Head of caudate nucleus (tissue), 42 donors: ENCODE measurements around the gene TGIF1.
"Not testable (repeated sequence)": the region's sequence is repeated elsewhere in the genome, so short reads cannot be mapped to it uniquely, and the experiment has no call there.

Experiments used
- DNase-seq, 42 donors: peaks; one replicate each; pipeline versions ENCODE4 v3.0.0 to v3.0.0-alpha.2; 2020 to 2021; ENCODE audit warnings: mixed read lengths in 7 of 42
- intact Hi-C: fragments of 100-400 bp; cut with DNase I; formaldehyde crosslinking; loops from one replicate; pipeline ENCODE4 v1.15.0; 2022

The TGIF1 gene

GRCh38 chr18:3450012-3450798 is at the start of gene TGIF1:
Gene TGIF1, plus strand, starts transcription at chr18:3450172. Its CDS starts 318 bp downstream, at chr18:3450490.
- intact Hi-C loops = loop anchor here (5.0 to 10.0 kb wide), 3 partner anchors 75 to 168 kb away; no protein-coding TSS in a partner anchor
- DNase-seq = peak in 41 of 42 donors; percentile 34 to 86 (median 67)

- peak in 1 of 42 donors; percentile 13 for DNase-seq
- intact Hi-C loops = no loop called here
Measured at GRCh38 chr18:3400567-3401296, 49.2 kb upstream of the TGIF1 start.

- intact Hi-C loops = no loop called here
- no peak for DNase-seq
Measured at GRCh38 chr18:3401669-3402620, 48.0 kb upstream of the TGIF1 start.

GRCh38 chr18:3402982-3403451 is 47.0 kb upstream of the TGIF1 start:
- DNase-seq = peak in 1 of 42 donors; percentile 17
- intact Hi-C loops = no loop called here

- intact Hi-C loops = no loop called here
- no peak for DNase-seq
Measured at GRCh38 chr18:3405713-3406112, 44.3 kb upstream of the TGIF1 start.

GRCh38 chr18:3408107-3408506 is 41.9 kb upstream of the TGIF1 start:
- DNase-seq = no peak
- intact Hi-C loops = no loop called here

- no peak for DNase-seq
- intact Hi-C loops = no loop called here
Measured at GRCh38 chr18:3409811-3410210, 40.2 kb upstream of the TGIF1 start.

- intact Hi-C loops = no loop called here
- no peak for DNase-seq
Measured at GRCh38 chr18:3410273-3410672, 39.7 kb upstream of the TGIF1 start.

GRCh38 chr18:3410876-3411275 is 39.1 kb upstream of the TGIF1 start:
- intact Hi-C loops, DNase-seq: not testable (repeated sequence)

- no peak for DNase-seq
- intact Hi-C loops = no loop called here
Measured at GRCh38 chr18:3411327-3411726, 38.6 kb upstream of the TGIF1 start.

GRCh38 chr18:3411854-3412268 is 38.1 kb upstream of the TGIF1 start:
- peak in 20 of 42 donors; percentile 9 to 59 (median 28) for DNase-seq
- intact Hi-C loops = no loop called here

- DNase-seq, intact Hi-C loops: not testable (repeated sequence)
Measured at GRCh38 chr18:3412528-3412927, 37.4 kb upstream of the TGIF1 start.

- DNase-seq = no peak
- intact Hi-C loops = no loop called here
Measured at GRCh38 chr18:3415110-3415509, 34.9 kb upstream of the TGIF1 start.

- DNase-seq = no peak
- intact Hi-C loops = no loop called here
Measured at GRCh38 chr18:3418083-3418482, 31.9 kb upstream of the TGIF1 start.

GRCh38 chr18:3420919-3421279 is 29.1 kb upstream of the TGIF1 start:
- no peak for DNase-seq
- intact Hi-C loops = no loop called here

- intact Hi-C loops = no loop called here
- no peak for DNase-seq
Measured at GRCh38 chr18:3422905-3423304, 27.1 kb upstream of the TGIF1 start.

- no peak for DNase-seq
- intact Hi-C loops = no loop called here
Measured at GRCh38 chr18:3424280-3424890, 25.6 kb upstream of the TGIF1 start.

GRCh38 chr18:3425030-3425429 is 24.9 kb upstream of the TGIF1 start:
- no peak for DNase-seq
- intact Hi-C loops = no loop called here

- intact Hi-C loops = no loop called here
- no peak for DNase-seq
Measured at GRCh38 chr18:3425446-3425845, 24.5 kb upstream of the TGIF1 start.
